HG02763 (cell line): Measurements from ENCODE around the gene INSM1.

Source experiments
- ATAC-seq: cut with Tn5 transposase; IDR thresholded peaks from one replicate; pipeline ENCODE4 v1.9.1; 2021; ENCODE audit warnings: mild to moderate bottlenecking, moderate library complexity; ENCODE audit not compliant: unreplicated experiment

The INSM1 gene

GRCh38 chr20:20360464-20360863, 7.4 kb upstream of the INSM1 start:
- no peak for ATAC-seq

GRCh38 chr20:20362774-20363433, 5.0 kb upstream of the INSM1 start:
- ATAC-seq = no peak

GRCh38 chr20:20363434-20363798, 4.5 kb upstream of the INSM1 start:
- no peak for ATAC-seq

GRCh38 chr20:20363799-20364592, 3.9 kb upstream of the INSM1 start:
- no peak for ATAC-seq

- ATAC-seq = no peak
Observed at GRCh38 chr20:20364593-20365479, 3.1 kb upstream of the INSM1 start.

GRCh38 chr20:20365480-20366161, 2.3 kb upstream of the INSM1 start:
- no peak for ATAC-seq

DNA sequence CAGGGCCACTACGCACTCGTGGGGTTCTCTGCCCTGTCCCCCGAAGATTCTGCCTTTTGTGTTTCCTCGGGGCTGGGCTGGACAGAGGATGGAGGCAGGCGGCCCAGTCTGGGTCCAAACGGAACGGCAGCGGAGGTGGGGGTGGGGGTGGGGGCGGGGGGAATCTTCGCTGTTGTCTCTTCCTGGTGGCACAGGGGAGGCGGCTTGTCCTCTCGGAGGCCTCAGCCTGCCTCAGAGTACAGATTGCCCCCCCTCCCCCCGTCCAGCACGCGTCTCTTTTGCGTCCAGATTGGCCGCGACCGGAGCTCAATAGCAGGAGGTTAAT, 1.4 kb upstream of the INSM1 start:
- no peak for ATAC-seq

- no peak for ATAC-seq
Observed at GRCh38 chr20:20366876-20367574, 879 bp upstream of the INSM1 start.

GRCh38 chr20:20368418-20369249, 730 bp downstream of the INSM1 start:
- no peak for ATAC-seq

GRCh38 chr20:20369250-20370093, 1.6 kb downstream of the INSM1 start:
- no peak for ATAC-seq

DNA sequence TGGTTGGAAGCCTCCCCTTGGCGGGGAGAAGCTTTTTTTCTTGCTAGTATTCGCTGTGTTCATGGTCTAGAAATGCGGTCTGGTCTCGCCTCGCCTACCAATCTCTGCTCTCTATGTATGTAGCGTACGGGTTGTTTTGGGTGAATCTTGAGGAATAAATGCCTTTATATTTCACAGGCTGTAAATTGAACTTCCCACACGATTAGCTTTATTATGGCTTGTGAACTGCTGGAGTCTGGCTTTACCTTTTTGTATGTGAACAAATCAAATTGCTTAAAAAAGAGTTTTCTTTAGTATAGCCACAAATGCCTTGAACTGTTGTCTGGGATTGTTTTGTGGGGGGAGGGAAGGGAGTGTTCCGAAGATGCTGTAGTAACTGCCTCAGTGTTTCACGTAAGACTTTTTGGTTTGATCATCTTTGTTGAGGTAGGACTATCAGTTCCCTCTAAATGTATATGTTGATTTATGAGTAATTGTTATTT, 2.2 kb downstream of the INSM1 start:
- ATAC-seq = no peak

- no peak for ATAC-seq
Observed at GRCh38 chr20:20371083-20371482, 3.2 kb downstream of the INSM1 start.

DNA sequence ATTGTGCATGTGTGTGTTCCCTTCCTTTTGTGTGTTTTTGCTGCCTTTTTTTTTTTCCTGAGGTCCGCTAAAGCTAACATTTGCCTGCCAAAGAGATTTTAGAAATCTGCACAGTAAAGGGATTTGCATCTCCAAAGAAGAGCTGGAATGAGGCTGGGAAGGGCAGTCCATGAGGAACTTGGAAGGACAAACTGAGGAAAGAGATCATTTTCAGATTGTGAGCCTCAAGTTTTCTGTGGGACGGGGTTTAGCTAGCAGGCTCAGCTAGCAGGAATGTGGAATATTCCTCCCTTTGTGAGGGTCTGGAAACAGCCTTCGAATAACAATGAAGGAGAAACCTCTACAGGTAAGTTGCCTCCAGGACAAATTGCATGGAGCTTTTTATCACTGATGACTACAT, 3.8 kb downstream of the INSM1 start:
- ATAC-seq = no peak

DNA sequence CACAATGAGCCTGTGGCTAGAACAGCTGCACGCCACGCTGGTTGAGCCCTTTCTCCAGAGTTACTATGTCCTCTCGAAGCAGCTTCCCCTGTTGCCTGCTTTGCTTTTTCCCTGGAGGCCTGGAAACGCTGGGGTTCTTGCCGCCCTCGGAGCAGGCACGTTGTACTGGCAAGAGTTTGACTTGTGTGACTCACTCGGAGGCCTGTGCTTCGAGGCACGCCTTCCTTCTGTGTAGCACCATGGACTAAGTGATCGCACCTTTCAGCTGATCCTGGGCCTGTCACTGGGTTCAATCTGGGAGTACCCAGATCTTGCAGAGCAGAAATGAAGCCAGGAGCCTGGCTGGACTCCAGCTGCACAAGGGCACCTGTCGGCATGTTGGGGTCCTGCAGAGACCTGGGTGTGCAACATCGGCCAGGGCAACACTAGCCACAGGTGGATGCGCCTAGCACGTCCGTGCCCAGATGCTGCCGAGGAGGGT, 5.2 kb downstream of the INSM1 start:
- ATAC-seq = no peak

DNA sequence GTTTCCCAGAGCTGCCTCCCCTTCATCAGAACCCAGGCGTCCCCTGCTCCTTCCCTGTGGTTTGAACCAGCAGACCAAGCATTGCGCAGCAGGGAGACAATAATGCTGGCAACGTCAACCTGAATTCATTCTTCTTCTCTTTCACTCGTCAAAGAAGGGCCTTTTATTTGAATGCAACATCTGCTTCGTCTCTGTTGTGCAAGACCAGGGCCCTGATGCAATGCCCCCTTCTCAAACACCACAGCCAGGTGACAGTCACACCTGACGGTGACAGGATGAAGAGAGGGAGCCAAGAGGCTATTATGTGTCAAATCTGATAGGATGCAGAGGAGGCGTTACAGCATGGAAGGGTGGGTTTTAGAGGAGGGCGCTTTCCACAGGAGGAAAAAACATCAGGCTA, 8.0 kb downstream of the INSM1 start:
- ATAC-seq = no peak

DNA sequence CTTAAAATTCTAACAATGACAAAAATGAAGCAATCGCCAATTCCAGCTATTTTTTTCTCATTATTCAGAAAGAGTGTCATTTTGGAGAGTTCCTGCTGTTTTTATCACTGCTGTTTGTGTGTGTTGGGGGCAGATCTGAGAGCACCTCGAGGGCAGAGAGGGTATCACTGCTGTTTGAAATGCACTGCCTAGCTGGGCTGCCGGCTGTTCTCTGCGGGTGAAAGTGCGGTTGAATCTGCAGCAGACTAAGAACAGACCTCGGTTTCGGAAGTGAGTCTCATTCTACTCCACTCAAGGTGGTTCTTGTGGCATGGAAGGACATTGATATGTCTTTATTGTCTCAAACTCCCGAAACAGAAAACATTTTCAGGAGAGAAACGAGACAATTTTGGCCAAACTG, 18.3 kb downstream of the INSM1 start:
- ATAC-seq = no peak

GRCh38 chr20:20390393-20390792, 22.5 kb downstream of the INSM1 start:
- no peak for ATAC-seq

DNA sequence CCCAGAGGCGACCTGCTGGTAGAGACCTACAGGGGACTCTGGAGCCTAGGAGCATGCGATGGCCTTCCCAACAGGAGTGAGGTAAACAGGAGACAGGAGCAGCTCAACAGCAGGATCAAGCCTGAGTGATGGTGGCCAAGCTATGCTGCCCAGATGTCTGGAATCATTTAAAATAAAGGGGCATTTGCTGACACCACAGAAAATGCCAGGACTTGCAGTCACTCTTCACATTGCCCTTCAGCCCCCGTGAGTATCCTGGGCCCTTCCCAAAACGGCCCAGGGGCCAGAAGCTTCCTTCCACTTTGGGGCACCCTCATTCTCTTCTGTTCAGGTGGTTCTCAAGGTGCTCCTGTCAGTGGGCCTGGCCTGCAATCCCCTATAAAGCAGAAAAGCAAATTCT, 23.2 kb downstream of the INSM1 start:
- no peak for ATAC-seq

DNA sequence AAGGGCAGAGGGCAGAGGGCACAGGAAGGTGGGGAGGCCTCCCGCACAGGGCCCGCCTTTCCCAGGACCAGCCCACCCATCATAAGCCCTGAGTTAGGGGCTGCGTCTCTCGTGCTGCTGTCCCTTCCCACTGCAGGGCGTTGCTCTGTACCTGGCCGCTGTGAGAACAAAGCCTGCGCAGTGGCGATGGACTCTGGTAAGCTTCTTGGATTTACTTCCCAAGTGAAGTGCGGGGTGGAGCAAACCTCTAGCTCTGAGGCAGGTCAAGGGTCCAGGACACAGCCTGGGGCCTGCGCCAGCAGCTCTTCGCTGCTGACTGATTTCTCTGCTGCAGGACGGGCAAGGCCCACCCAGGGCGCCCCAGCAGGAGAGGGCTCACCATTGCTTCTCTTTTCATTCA, 23.9 kb downstream of the INSM1 start:
- ATAC-seq = no peak
